Neural cell (in vitro differentiated cells): ENCODE data around the gene CNOT11. TPM values are rescaled to one million over a fixed set of nuclear protein-coding genes. Genes with fewer than 3 reads are reported as not detected.

Experiments used
- H2AFZ ChIP-seq: fragments of 200-600, 300-800 bp; sonication (generic), shearing (Covaris generic); 2 replicates; pipeline ENCODE4 v1.6.0; 2014; ENCODE audit warnings: low read depth, mild to moderate bottlenecking, antibody characterized with exemption, low read length, moderate library complexity
- H3F3A ChIP-seq: fragments of 200-600 bp; shearing (Covaris generic); 2 replicates; pipeline ENCODE4 v1.6.1; 2016; ENCODE audit warnings: mild to moderate bottlenecking, moderate library complexity, mixed read lengths, antibody characterized with exemption, low read length; ENCODE audit not compliant: insufficient read depth, poor library complexity, severe bottlenecking
- H3K27ac ChIP-seq: fragments of 200-600, 300-800 bp; sonication (generic), shearing (Covaris generic); 2 replicates; pipeline ENCODE4 v1.5.1; 2014; ENCODE audit warnings: mild to moderate bottlenecking, low read length, moderate library complexity
- H3K27me3 ChIP-seq: fragments of 300-800, 200-600 bp; sonication (generic), shearing (Covaris generic); 2 replicates; pipeline ENCODE4 v1.6.0; 2014; ENCODE audit warnings: mild to moderate bottlenecking, low read depth, low read length, moderate library complexity; ENCODE audit not compliant: insufficient read depth
- H3K36me3 ChIP-seq: fragments of 300-800, 200-600 bp; sonication (generic), shearing (Covaris generic); 2 replicates; pipeline ENCODE4 v1.5.1; 2014; ENCODE audit warnings: mild to moderate bottlenecking, antibody characterized with exemption, low read length, moderate library complexity; ENCODE audit not compliant: insufficient read depth
- H3K4me2 ChIP-seq: fragments of 300-800, 200-600 bp; sonication (generic), shearing (Covaris generic); 2 replicates; pipeline ENCODE4 v1.6.0; 2014; ENCODE audit warnings: mild to moderate bottlenecking, low read length
- H3K4me3 ChIP-seq: fragments of 300-800, 200-600 bp; sonication (generic), shearing (Covaris generic); 2 replicates; pipeline ENCODE4 v1.5.1; 2014; ENCODE audit warnings: mild to moderate bottlenecking, low read length, moderate library complexity
- H3K79me2 ChIP-seq: fragments of 200-600 bp; shearing (Covaris generic); replicated peaks from 2 replicates; pipeline ENCODE4 v1.6.0; 2014; ENCODE audit warnings: mild to moderate bottlenecking, low read length, moderate library complexity; ENCODE audit not compliant: insufficient read depth
- H3K9ac ChIP-seq: fragments of 300-800, 200-600 bp; sonication (generic), shearing (Covaris generic); 2 replicates; pipeline ENCODE4 v1.6.1; 2016; ENCODE audit warnings: mild to moderate bottlenecking, low read length, mixed read lengths
- H3K9me2 ChIP-seq: fragments of 200-600 bp; shearing (Covaris generic); 2 replicates; pipeline ENCODE4 v1.6.1; 2016; ENCODE audit warnings: mild to moderate bottlenecking, low read length, mixed read lengths; ENCODE audit not compliant: insufficient read depth
- H3K9me3 ChIP-seq: fragments of 200-600, 300-800 bp; sonication (generic), shearing (Covaris generic); 2 replicates; pipeline ENCODE4 v1.6.1; 2016; ENCODE audit warnings: mild to moderate bottlenecking, mixed run types, low read length, moderate library complexity, mixed read lengths
- H4K20me1 ChIP-seq: fragments of 200-600 bp; shearing (Covaris generic); 2 replicates; pipeline ENCODE4 v1.6.1; 2016; ENCODE audit warnings: mild to moderate bottlenecking, mixed run types; ENCODE audit not compliant: insufficient read depth
- CTCF ChIP-seq: fragments of 450-650 bp; IDR thresholded peaks from 2 replicates; pipeline ENCODE4 v1.5.1; 2014; ENCODE audit warnings: antibody characterized with exemption, mild to moderate bottlenecking, moderate library complexity; ENCODE audit not compliant: poor library complexity, severe bottlenecking
- EP300 ChIP-seq: fragments of 450-650 bp; conservative IDR thresholded peaks from 2 replicates; pipeline ENCODE4 v1.6.1; 2014; ENCODE audit warnings: antibody characterized with exemption, mild to moderate bottlenecking, moderate library complexity; ENCODE audit not compliant: poor library complexity, severe bottlenecking
- EZH2 ChIP-seq: fragments of 200-600, 300-800 bp; shearing (Covaris generic), sonication (generic); IDR thresholded peaks from 2 replicates; pipeline ENCODE4 v1.6.1; 2014; ENCODE audit warnings: antibody characterized with exemption, low read length, borderline replicate concordance, mild to moderate bottlenecking; ENCODE audit not compliant: insufficient read depth, poor library complexity, severe bottlenecking
- MXI1 ChIP-seq: fragments of 450-650 bp; conservative IDR thresholded peaks from 2 replicates; pipeline ENCODE4 v1.6.1; 2014; ENCODE audit warnings: antibody characterized with exemption, mild to moderate bottlenecking; ENCODE audit not compliant: poor library complexity, severe bottlenecking
- POLR2AphosphoS5 ChIP-seq: IDR thresholded peaks from 2 replicates; pipeline ENCODE4 v1.6.1; 2012
- RAD21 ChIP-seq: fragments of 450-650 bp; conservative IDR thresholded peaks from 2 replicates; pipeline ENCODE4 v1.6.1; 2014; ENCODE audit warnings: antibody characterized with exemption, mild to moderate bottlenecking, moderate library complexity
- REST ChIP-seq: IDR thresholded peaks from 2 replicates; pipeline ENCODE4 v1.6.1; 2012; ENCODE audit warnings: borderline replicate concordance
- SMC3 ChIP-seq: fragments of 450-650 bp; conservative IDR thresholded peaks from 2 replicates; pipeline ENCODE4 v1.6.1; 2014; ENCODE audit warnings: antibody characterized with exemption, mild to moderate bottlenecking, moderate library complexity; ENCODE audit not compliant: poor library complexity
- TAF1 ChIP-seq: IDR thresholded peaks from 2 replicates; pipeline ENCODE4 v1.6.1; 2012; ENCODE audit warnings: low read depth
- polyA plus RNA-seq: library from polyadenylated mRNA; depleted of rRNA; stranded (reverse); fragments of >200 nt; gene quantifications from 2 replicates; pipeline ENCODE4 v1.2.3, GENCODE V29; 2014

Gene CNOT11
- polyA plus RNA-seq, 1 donor from 2014 or later: 35.2 TPM

- H2AFZ ChIP-seq: no peak overlapping the region
- H3K4me2 ChIP-seq: no peak overlapping the region
- H3K4me3 ChIP-seq: peak overlapping the region; percentile 93
- no peaks in the 10 kb centered on the region for H3K27me3 ChIP-seq
- H3K79me2 ChIP-seq: peaks cover 32% of the 10 kb centered on the region
- H3K9me3 ChIP-seq: no peaks in the 10 kb centered on the region
- H3F3A ChIP-seq: no peaks in the 10 kb centered on the region
- H3K9me2 ChIP-seq: no peaks in the 10 kb centered on the region
- no peaks in the 10 kb centered on the region for H4K20me1 ChIP-seq
- no peak overlapping the region for H3K27ac ChIP-seq
- no peaks in the 10 kb centered on the region for H3K36me3 ChIP-seq
- no peak overlapping the region for H3K9ac ChIP-seq
- TF ChIP-seq RAD21 (no peak), REST (no peak), CTCF (no peak), TAF1 (no peak), EP300 (no peak), EZH2 (no peak), POLR2AphosphoS5 (no peak), MXI1 (no peak), SMC3 (no peak)
Observed at GRCh38 chr2:101305035-101305434, 52.3 kb downstream of the CNOT11 start.

GRCh38 chr2:101305492-101306078, 52.9 kb downstream of the CNOT11 start:
- Histone ChIP-seq H3K27ac (no peak overlapping the region), H3K4me3 (peak overlapping the region; percentile 93), H3K9ac (no peak overlapping the region)

More at GRCh38 chr2:101305492-101306078, 52.9 kb downstream of the CNOT11 start:
- Histone ChIP-seq H4K20me1 (no peaks in the 10 kb centered on the region), H3K27me3 (no peaks in the 10 kb centered on the region), H3K9me3 (no peaks in the 10 kb centered on the region), H3K36me3 (no peaks in the 10 kb centered on the region), H3K4me2 (no peak overlapping the region), H3K79me2 (peaks cover 32% of the 10 kb centered on the region), H2AFZ (no peak overlapping the region), H3F3A (no peaks in the 10 kb centered on the region), H3K9me2 (no peaks in the 10 kb centered on the region)
- TF ChIP-seq EZH2 (no peak), SMC3 (no peak), EP300 (no peak), POLR2AphosphoS5 (no peak), TAF1 (no peak), CTCF (no peak), REST (no peak)
